A673 (cell line): Measurements from ENCODE around the gene NABP1.

Experiments
- CTCF ChIP-seq: fragments of 300-800, 200-600 bp; sonication (generic); conservative IDR thresholded peaks from 2 replicates; pipeline ENCODE4 v1.5.1; 2017; ENCODE audit warnings: low read depth, mild to moderate bottlenecking, antibody characterized with exemption, low read length, moderate library complexity, mixed read lengths
- EZH2 ChIP-seq: fragments of 200-600 bp; sonication (generic); IDR thresholded peaks from 2 replicates; pipeline ENCODE4 v1.6.1; 2017; ENCODE audit warnings: borderline replicate concordance, low read depth, mild to moderate bottlenecking, mixed read lengths, antibody characterized with exemption, low read length; ENCODE audit not compliant: poor library complexity, severe bottlenecking

GRCh38 chr2:191656792-191657191 lies 21.1 kb upstream of the NABP1 start:
- TF ChIP-seq CTCF (no peak), EZH2 (no peak)
